ENCODE data around the gene APRT.

APRT gene, protein sequence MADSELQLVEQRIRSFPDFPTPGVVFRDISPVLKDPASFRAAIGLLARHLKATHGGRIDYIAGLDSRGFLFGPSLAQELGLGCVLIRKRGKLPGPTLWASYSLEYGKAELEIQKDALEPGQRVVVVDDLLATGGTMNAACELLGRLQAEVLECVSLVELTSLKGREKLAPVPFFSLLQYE

DNA sequence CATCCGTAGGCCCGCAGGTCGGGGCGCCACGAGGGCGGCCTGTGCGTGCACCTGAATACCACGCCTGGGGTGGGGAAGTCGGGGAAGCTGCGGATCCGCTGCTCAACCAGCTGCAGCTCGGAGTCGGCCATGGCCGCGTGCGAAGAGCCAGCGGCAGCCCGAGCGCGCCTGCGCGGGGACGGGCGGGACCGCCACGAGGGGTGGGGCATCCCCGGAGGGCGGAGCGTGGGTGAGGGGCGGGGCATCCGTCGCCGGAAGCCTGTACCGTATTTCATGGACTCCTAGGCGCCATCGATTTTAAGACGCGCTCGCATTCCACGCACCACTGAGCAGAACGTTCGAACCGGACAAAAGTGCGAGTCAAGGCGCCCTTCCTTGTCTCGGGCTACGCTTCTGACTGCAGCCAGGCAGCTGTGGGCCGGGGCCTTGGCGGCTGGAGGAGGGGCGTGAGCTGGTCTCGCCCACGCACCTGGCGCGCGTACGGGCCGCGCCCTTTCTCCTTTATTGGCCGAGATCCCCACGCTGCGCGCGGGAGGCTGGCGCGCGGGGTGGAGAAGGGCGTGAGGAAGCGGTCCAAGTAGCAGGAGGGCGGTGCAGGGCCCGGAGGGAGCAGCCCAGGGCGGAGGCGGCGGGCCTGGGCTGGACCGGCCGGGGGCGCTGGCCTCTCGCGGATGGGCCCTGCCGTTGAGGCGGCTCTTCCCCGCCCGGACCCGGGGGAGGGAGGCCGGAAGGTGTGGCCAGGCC is at the start of gene APRT:
Gene APRT, minus strand, starts transcription at position 160 of the 744 bp plus-strand sequence. Its CDS starts 29 bp downstream, at position 131.
- peak; percentile 85 to 92 (median 88) for DNase-seq

DNA sequence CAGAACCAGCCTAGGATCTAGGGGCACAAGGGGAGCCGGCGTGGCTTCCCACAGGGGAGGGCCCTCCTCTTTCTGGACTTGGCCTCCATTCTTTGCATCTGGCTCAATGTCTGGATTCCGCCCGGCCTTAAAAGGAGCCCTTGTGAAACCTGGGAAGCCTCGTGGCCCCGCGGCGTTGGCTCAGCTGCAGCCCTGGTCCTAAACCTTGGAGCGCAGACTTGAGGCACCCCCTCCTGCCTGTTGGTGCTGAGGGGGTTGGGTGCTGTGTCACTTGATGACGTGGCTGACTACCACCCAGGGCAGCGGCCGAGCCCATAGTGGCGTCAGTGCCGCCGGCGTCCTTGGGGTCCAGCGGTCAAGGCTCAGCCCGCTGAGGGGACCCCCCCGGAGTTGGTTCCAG is 49.6 kb upstream of the APRT start:
- no peak for DNase-seq

DNA sequence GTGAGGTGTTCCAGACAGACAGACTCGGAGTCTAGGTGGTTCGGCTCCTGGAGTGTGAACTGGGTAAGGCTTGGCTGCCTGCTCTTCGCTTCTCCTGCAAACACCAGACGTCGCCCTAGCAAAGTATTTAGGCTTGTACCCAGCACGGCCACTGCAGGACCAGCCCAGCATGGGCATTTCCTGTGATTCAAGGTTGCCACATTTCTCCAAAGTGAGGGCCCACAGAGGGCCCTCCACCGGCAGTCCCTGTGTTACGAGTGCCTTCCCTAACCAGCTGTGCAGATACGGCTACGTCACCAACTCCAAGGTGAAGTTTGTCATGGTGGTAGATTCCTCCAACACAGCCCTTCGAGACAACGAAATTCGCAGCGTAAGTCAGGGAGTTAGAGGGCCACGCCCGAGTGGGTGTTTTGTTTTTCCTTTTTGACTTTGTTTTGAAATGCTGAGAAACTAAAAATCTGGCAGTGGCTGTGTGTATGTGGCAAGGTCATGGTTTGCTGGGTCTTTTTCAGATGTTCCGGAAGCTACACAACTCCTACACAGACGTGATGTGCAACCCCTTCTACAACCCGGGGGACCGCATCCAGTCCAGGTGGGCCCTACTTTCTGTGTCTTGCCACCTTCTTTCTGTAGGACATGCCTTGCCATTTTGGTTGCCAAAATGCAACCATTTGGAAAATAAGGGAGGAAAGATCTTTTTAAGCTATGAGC is 47.8 kb upstream of the APRT start:
- DNase-seq: no peak

DNA sequence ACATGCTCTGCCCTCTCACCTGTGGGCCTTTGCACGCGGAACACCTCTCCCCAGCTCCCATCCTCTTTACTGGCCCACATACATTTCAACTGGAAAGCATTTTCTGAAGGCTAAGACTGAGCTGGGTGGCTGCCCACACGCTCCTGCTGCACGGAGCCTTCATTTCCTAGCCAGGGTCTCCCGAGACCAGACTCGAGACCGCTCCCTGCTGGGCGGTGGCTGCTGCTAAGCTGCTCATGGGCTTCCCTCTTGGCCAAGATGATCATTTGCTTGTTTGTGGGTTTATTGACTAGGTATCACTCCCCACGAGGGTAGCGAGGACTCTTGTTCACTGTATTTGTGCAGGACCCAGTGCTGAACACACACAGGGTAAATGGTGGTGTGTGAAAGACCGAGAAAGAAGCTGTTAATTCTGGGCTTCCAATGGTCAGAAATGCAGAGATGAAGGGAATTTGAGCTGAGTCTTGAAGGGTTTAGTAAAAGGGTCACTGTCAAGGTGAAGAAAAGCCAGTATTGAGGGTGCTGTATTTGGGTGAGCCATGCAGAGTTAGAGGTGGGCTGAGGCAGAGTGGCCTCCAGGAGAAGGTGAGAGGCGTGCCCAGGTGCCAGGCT is 46.1 kb upstream of the APRT start:
- peak; percentile 1 to 53 (median 27) for DNase-seq

DNA sequence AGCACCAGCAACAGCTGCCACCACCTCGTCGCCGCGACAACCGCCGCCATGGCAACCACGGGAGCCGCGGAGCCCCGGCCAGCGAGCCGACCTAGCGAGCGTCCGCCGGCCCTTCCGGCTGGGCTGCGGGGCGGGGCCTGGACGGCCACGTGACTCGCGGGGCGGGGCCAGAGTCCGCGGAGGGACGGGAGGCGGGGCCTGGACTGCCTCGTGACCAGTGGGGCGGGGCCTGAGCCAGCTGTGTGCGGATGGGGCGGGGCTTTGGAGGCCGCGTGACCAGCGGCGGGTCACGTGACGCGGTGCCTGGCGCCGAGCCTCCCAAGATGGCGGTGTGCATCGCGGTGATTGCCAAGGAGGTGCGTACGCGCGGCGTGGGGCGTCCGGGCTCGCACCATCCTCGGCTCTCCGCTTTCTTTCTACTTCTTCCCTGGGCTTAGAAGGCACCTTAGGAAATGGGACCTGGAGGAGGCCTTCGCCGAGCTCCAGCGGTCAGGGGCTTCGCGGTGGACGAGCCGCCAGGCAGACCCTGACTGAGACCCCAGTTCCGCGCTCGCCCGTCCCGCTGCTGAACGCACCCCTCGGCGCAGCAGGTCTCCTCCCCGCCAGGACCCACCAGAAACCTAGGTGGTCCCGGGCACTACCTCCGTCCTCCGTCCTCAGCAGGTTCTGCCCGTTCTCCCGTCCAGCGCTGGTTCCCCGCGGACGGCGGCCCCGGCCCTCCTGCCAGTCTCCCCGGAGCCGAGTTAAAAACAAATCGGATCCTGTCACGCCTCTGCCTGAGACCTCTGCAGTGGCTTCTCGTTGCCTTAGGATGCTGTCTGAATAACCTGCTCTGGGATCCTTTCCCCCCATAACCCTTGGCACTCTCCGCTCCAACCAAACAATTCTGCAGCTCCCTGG is 45.4 kb upstream of the APRT start, which contains the start of the genes GALNS and TRAPPC2L:
Gene GALNS, minus strand, starts transcription at position 120 of the 900 bp plus-strand sequence. Its CDS starts 70 bp downstream, at position 50.
Gene TRAPPC2L, plus strand, starts transcription at position 300 of the 900 bp plus-strand sequence. Its CDS starts 24 bp downstream, at position 324.
- DNase-seq: peak; percentile 92 to 97 (median 94)

DNA sequence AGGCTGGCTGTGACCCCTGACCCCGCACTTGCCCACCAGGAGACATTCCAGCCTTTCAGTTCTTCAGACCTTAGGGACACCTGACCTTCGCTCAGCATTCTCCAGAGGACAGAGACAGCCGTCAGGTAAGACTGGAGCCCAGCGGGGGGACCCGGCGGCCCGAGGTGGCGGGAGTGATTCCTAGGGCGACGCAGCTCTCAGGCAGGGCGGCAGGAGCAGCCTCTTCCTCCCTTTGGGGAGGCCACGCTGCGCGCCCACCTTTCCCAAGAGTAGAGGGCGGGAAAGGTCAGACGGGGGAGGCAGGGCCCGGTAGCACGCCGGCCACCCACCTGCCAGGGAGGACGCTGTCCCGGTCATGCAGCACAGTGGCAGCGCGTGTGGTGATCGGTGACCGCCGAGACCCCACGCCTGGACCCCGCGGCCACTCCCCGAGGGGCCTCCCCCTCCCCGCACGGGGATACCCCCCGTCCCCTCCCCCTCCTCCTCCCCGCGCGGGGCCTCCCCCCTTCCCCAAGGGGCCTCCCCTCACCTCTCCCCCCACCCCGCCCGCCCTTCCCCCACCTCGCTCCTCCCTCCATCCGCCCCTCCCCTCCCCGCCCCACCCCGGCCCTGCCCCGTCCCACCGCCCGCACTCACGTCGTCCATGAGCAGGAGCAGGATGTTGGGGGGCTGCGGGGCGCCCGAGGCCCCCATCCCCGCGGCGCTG is 44.5 kb upstream of the APRT start:
- DNase-seq: peak in 2 of 3 experiments; percentile 36 to 58

DNA sequence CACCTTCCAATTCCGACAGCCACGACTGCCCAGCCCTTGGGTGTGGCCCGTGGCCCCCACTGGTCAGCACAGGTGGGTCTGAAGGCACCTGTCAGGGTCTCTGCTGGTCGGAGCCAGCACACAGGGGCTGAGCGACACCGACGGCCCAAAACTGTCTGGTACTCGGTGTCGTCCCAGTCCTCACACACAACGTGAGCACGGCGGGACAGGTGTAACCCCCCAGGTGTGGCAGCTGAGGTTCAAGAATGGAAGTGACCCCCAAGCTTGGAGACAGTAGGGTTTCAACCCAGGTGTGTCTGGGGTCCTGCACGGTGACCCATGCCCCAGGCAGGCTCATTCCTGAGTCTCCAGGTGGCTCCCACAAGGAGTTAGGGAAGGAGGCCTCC is 44.0 kb upstream of the APRT start:
- no peak for DNase-seq

DNA sequence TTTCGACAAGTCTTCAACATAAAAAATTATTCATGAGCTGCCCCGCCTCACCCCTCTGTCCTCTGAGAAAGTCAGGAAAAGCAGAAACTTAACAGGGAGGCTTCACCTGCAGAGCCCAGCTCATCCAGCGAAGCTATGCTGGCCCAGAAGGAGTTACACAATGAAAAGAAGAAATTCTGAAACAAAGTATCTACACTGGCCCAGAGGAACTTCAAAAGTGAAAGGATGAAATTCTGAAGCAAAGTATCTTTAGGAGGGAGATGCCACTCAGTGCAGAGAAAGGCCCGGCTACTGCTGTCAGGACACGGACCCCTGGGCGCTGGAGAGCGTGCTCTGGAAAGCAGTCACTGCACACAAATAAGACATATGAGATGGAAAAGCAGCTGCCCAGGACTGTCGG is 43.4 kb upstream of the APRT start:
- DNase-seq: no peak

DNA sequence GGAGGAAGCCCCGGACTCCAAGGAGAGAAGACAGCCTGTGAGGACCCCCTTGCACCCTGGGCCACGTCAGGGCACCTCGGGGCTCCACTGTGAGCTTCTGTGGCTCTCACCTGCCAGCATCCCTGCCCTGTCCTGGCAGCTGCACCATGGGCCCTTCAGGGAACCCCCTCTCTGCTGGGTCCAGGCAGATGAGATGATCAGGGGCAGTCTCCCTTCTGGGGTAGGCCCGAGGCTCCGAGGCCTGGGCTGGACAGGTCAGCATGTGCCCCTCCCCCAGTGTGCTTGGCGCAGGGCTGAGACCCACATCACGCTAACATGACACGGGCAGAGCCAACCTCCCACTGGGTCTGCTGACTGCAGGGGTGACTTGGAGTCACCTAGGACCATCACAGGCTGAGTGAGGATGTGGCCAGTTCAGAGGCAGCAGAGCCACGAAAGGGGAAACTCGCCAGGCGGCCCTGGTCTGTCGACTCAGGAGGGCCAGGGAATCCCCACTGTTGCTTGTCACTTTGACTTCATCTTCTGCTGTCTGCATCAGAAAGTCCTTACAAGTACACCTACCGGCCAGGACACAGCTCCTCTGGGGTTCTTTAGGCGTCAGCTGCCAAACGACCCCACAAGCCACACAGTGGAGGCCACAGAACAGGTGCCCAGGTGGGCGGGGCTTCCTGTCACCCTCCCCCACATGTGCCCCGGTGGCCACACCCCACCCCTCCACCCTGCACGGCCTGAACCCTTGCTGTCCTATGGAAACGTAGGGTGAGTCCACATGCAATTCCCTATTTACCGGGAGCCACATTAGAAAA is 42.8 kb upstream of the APRT start:
- DNase-seq: no peak

DNA sequence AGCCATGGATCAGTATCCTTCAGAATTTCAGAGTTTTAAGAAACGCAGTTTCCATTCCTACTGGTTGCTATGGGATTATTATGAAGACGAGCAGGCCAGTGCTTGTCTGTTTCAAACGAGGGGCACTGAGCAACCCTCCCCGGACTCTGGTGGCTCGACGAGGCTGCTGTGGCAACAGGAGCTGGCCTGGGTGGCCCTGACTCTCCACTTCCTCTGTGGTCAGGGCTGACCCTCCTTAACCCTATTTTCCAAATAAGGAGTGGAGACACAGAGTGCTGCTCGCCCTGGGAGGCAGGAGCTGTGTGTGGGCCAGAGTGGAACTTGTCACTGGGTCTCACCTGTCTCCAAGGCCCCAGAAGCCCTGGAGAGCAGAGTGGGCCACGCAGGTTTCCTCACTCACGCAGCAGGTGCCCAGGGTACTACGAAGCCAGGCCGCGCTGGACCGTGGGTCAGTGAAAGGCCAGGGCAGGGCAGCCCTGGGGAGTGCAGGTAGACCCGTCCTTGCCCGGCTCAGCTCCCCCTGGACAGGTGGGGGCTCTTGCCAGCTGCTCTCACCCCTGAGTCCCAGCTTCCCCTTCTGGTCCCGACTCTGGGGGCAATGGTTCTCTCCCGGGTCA is 41.7 kb upstream of the APRT start:
- DNase-seq: no peak

DNA sequence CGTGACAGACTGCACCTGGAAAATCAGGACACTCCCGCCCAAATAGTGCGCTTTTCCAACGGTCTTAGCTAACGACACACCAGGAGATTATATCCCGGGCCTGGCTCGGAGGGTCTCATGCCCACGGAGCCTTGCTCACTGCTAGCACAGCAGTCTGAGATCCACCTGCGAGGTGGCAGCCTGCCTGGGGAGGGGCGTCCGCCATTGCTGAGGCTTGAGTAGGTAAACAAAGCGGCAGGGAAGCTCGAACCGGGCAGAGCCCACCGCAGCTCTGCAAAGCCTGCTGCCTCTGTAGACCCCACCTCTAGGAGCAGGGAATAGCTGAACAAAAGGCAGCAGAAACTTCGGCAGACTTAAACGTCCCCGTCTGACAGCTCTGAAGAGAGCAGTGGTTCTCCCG is 39.9 kb upstream of the APRT start:
- DNase-seq: no peak

DNA sequence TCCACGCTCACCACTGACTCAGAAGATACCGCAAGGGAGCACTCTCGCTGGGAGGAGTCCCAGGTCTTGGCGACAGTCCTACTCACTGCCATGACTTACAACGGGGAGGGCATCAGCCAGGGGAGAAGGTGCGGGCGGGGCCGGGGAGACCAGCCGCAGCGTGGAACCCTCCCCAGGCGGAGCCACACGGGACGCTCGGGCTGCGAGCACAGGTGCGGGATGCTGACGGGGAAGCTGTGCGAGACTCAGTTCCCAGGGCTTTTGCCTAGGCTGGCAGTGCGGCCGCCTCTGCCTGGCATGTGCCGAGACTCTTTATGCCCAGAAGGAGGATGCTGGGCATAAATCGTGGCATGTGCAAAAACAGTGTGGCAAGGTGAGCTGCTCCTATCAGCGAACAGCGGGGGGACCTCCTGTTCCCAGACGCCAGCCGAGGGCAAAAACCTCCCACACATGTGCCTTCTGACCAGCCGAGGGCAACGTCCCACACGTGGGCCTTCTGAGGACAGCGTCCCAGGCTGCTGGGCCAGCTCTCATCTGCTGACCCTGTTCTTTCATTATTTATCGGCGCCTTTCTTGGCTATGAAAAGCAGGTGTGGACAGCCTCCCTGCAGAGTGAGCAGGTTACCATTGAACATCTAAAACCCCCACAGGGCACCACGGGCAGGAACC is 38.9 kb upstream of the APRT start:
- DNase-seq: no peak

DNA sequence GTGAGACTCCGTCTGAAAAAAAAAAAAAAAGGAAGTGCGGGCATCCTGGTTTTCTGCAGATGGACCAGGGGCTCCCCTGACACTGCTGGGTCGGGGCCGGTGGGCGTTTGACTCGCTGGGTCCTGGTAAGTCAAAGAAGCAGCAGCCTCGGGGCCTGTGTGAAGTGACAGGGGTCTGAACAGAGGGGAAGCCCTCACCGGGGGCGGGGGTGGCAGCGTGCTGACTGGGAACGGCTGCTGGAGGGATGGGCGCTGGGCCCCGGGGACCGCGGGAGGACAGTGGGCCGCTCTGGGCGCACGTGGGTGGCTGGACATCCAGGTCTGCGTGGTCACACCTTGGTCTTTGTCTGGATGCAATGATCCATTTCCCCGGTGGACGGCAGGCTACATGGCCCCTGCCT is 36.8 kb upstream of the APRT start:
- no peak for DNase-seq

DNA sequence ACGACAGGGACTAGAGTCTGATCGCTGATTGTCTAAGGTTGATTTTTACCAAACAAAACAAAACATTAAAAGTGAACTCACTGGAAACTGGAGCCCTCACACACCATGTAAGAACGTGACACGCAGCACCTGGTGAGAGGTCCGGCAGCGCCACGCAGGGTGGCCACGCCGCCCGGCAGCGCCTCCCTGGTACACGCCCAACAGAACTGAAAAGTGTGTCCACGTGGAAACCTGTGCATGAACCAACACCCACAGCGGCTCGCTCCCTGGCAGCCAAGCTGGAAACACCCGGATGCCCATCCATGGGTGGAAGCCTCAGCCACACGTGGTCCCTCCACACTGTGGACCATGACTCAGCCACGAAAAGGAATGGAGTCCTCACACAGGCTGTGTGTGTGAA is 35.9 kb upstream of the APRT start:
- DNase-seq: no peak

DNA sequence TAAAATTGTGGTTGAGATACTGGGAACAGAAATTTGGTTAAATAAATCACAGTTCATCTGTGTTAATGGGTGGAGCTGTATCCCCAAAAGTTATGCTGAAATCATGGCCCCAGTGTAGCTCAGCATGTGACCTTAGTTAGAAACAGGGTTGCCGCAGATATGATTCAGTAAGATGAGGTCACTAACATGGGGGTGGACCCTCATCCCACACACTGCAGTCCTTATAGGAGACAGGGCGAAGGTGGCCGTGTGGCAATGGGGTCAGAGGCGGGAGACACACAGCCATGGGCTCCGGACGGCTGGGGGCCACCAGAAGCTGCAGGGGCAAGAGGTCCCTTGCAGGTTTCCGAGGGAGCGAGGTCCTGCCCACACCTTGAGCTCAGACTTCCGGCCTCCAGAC is 34.4 kb upstream of the APRT start:
- no peak for DNase-seq

DNA sequence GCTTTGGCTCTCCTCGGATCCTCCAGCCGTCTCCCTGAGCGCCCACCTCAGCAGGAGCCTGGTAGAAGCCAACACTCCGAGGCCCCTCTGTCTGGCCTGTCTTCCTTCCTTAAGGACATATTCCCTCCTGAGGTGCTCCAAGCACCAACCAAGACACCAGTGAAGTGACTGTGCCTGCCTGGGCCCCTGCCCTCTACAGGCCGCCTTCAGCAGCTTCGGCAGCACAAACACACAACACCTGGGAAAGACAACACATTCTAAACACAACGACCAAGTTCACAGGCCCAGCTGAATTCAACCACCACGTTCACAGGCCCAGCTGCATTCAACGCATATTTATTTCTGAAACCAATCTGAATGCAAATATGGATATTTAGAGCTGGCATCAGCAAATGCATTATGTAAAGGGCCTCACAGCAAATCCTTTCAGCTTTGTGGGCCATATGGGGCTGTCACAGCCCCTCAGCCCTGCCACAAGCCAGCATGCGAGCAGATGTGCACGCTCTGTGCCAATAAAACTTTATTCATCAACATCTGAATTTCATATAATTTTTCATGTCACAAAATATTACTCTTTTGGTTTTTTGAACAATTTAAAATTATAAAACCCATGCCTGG is 32.8 kb upstream of the APRT start:
- DNase-seq: no peak

DNA sequence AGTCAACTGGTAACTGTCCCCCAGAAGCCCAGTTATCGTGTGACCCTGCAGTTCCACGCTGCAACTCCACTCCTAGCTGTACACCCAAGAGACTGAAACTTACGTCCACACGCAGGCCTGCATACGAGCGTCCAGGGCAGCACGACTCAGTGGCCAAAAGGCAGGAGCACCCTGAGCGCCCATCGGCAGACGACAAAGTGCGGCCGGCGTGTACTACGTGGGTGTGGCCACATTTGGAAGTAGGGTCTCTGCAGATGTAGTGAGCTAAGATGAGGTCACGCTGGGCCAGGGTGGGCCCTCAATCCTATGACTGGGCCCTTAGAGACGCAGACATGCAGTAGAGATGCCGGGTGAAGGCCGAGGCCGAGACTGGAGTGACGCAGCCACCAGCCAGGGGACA is 31.5 kb upstream of the APRT start:
- DNase-seq: no peak

DNA sequence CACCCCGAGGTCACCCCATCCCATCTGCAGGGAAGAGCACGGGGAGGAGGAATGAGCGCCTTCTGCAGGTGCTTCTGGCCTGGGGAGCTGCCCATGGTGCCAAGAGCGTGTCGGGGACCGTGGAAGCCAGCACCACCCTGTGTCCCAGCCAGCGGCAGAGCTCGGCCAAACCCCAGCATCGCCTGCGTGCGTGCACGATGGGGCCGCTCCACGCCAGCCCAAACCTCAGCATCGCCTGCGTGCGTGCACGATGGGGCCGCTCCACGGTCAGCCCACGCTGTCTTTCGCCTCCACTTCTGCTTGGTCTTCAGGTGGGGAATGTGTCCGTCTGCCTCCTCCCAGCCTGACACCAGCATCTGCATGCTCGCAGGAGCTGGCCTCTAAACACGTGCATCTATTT is 31.1 kb upstream of the APRT start:
- DNase-seq: no peak

DNA sequence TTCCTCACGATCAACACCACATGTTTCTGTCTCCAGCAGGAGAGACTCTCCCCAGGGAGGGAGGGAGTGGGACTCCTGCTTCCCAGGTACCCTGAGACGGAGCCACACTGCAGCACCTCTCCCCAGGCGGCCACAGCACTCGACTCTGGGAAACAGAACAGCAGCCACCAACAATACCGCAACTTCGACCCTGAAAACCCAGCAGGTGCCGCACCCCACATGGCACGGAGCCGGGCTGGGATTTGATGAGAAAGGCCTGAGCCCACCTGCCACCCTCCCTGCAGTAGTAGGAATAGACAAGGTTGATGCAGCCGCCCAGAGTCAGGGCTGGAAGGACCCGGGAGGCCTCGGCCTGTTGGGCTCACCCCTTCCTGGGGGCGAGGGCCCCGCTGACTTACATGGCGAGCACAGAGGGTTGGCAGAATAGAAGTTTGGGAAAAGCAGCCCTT is 30.6 kb upstream of the APRT start:
- DNase-seq: no peak
